SH-SY5Y (cell line): ENCODE measurements around the gene DLG5.

Experiments used
- GATA2 ChIP-seq: IDR thresholded peaks from 2 replicates; pipeline ENCODE4 v1.6.1; 2011; ENCODE audit warnings: mild to moderate bottlenecking, low read depth, low read length
- GATA3 ChIP-seq: IDR thresholded peaks from 2 replicates; pipeline ENCODE4 v1.6.1; 2011; ENCODE audit warnings: low read depth, mild to moderate bottlenecking, low read length, moderate library complexity

DNA sequence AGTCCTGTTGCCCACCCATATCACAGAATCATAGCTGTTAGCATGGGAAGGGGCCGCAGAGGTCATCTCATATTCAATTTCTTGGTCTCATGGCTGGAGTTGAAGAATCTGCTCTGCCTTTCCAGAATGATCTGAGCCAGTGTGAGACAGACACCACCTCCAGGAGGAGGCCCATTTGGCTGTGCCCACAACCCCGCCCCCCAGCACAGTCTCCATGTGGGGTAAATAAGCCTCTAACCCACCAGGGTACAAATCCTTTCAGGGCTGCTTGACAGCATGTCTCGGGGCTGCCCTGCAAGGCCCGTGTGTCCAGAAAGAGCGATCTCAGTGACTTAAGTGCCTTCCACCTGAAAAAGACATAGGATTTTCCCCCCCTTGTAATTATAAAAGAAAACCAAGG is 137.5 kb downstream of the DLG5 start:
- no peak for TF ChIP-seq GATA3
- TF ChIP-seq GATA2: no peak
